HL-60/S4 treated with retinoic acid at 250 ng/mL for 4 days and 3 days (cell line): ENCODE measurements around the gene HSD11B1.

Experiments
- in situ Hi-C: fragments of 300-500 bp; cut with MboI; formaldehyde crosslinking; loops from 2 replicates; pipeline ENCODE4 v1.7.0; 2022; ENCODE audit warnings: low sequenced_read_pairs

HSD11B1 gene

GRCh38 chr1:209723756-209724693 lies 19.4 kb downstream of the HSD11B1 start:
- in situ Hi-C loops, result no loop called here

- in situ Hi-C loops, result no loop called here
These were observed 22.6 kb downstream of the HSD11B1 start for GRCh38 chr1:209727286-209727685.

- in situ Hi-C loops, result no loop called here
These were observed 23.1 kb downstream of the HSD11B1 start for GRCh38 chr1:209727785-209728184.

GRCh38 chr1:209728466-209728865 lies 23.8 kb downstream of the HSD11B1 start:
- in situ Hi-C loops, result no loop called here

GRCh38 chr1:209729436-209729835 lies 24.8 kb downstream of the HSD11B1 start:
- in situ Hi-C loops, result no loop called here

GRCh38 chr1:209732725-209733124 lies 28.1 kb downstream of the HSD11B1 start:
- in situ Hi-C loops, result no loop called here

- in situ Hi-C loops, result no loop called here
These were observed 29.0 kb downstream of the HSD11B1 start for GRCh38 chr1:209733409-209734192.

- in situ Hi-C loops, result no loop called here
These were observed 32.0 kb downstream of the HSD11B1 start for GRCh38 chr1:209736490-209737117.

GRCh38 chr1:209737118-209737505 lies 32.5 kb downstream of the HSD11B1 start:
- in situ Hi-C loops, result no loop called here

GRCh38 chr1:209738270-209738669 lies 33.6 kb downstream of the HSD11B1 start:
- in situ Hi-C loops, result no loop called here

- in situ Hi-C loops, result no loop called here
These were observed 36.5 kb downstream of the HSD11B1 start for GRCh38 chr1:209741193-209741592.

GRCh38 chr1:209741889-209742288 lies 37.2 kb downstream of the HSD11B1 start:
- in situ Hi-C loops, result no loop called here

- in situ Hi-C loops, result no loop called here
These were observed 37.9 kb downstream of the HSD11B1 start for GRCh38 chr1:209742409-209743144.

GRCh38 chr1:209743145-209743482 lies 38.5 kb downstream of the HSD11B1 start:
- in situ Hi-C loops, result no loop called here

- in situ Hi-C loops, result no loop called here
These were observed 42.0 kb downstream of the HSD11B1 start for GRCh38 chr1:209746451-209747165.

GRCh38 chr1:209747580-209748262 lies 43.1 kb downstream of the HSD11B1 start:
- in situ Hi-C loops, result no loop called here

GRCh38 chr1:209748620-209749019 lies 44.0 kb downstream of the HSD11B1 start:
- in situ Hi-C loops, result no loop called here

- in situ Hi-C loops, result no loop called here
These were observed 44.6 kb downstream of the HSD11B1 start for GRCh38 chr1:209749205-209749604.

GRCh38 chr1:209749670-209750323 lies 45.2 kb downstream of the HSD11B1 start:
- in situ Hi-C loops, result no loop called here
